ENCODE results near the gene MT2A.
A peak's percentile ranks its signal among the peaks of the same experiment; 100 is the strongest.
"Not testable (repeated sequence)": the region's sequence is repeated elsewhere in the genome, so short reads cannot be mapped to it uniquely, and the experiment has no call there.

Gene MT2A

GRCh38 chr16:56608043-56608875 is at the start of gene MT2A:
Gene MT2A (plus strand): TSS chr16:56608584. CDS start chr16:56608656, 72 bp downstream.
- peak; percentile 96 for DNase-seq

GRCh38 chr16:56559109-56559508 is 49.3 kb upstream of the MT2A start:
- no peak for DNase-seq

GRCh38 chr16:56560447-56560846 is 47.9 kb upstream of the MT2A start:
- no peak for DNase-seq

- no peak for DNase-seq
Observed at GRCh38 chr16:56561126-56561525, 47.3 kb upstream of the MT2A start.

GRCh38 chr16:56564793-56565477 is 43.4 kb upstream of the MT2A start, which contains the start of gene MT4:
Gene MT4 (plus strand): TSS chr16:56565073. CDS start chr16:56565129, 56 bp downstream.
- no peak for DNase-seq

- DNase-seq: no peak
Observed at GRCh38 chr16:56569971-56570370, 38.4 kb upstream of the MT2A start.

GRCh38 chr16:56571525-56571924 is 36.9 kb upstream of the MT2A start:
- DNase-seq: no peak

- DNase-seq: no peak
Observed at GRCh38 chr16:56574625-56575024, 33.8 kb upstream of the MT2A start.

GRCh38 chr16:56576585-56577299 is 31.6 kb upstream of the MT2A start:
- peak; percentile 66 for DNase-seq

- DNase-seq: no peak
Observed at GRCh38 chr16:56577300-56577625, 31.1 kb upstream of the MT2A start.

GRCh38 chr16:56580391-56581048 is 27.9 kb upstream of the MT2A start:
- DNase-seq: no peak

GRCh38 chr16:56582911-56583310 is 25.5 kb upstream of the MT2A start:
- DNase-seq: not testable (repeated sequence)

- DNase-seq: no peak
Observed at GRCh38 chr16:56583351-56584168, 24.8 kb upstream of the MT2A start.

GRCh38 chr16:56584276-56584675 is 24.1 kb upstream of the MT2A start:
- DNase-seq: no peak

GRCh38 chr16:56588781-56589140 is 19.6 kb upstream of the MT2A start:
- DNase-seq: no peak

GRCh38 chr16:56589141-56590039 is 19.0 kb upstream of the MT2A start, which contains the start of gene MT3:
Gene MT3 (plus strand): TSS chr16:56589528. CDS start chr16:56589591, 63 bp downstream.
- no peak for DNase-seq

GRCh38 chr16:56591377-56592060 is 16.9 kb upstream of the MT2A start:
- DNase-seq: peak; percentile 76

- no peak for DNase-seq
Observed at GRCh38 chr16:56593573-56594291, 14.7 kb upstream of the MT2A start.

- no peak for DNase-seq
Observed at GRCh38 chr16:56594292-56594619, 14.1 kb upstream of the MT2A start.

Data from MV-4-11 (cell line).